IMR-90 (cell line): ENCODE results near the gene ING3. TPM values are rescaled to one million over a fixed set of nuclear protein-coding genes. Genes with fewer than 3 reads are reported as not detected.

Experiments used
- ATAC-seq: fragments of 200-7000 bp; cut with Tn5 transposase; 2 replicates; pipeline ENCODE4 v1.9.1; 2020; ENCODE audit warnings: low read depth, mild to moderate bottlenecking, moderate library complexity
- BruUV-seq: library from RNA; stranded (reverse); fragments of 400-500 nt; replicated peaks from 2 replicates; lab custom pipeline; 2021; lab: Mats Ljungman, UMichigan
- CTCF ChIA-PET: fragments of 300-600 bp; formaldehyde crosslinking; extraction: SDS; loops from one replicate; lab custom pipeline; 2021; ENCODE audit warnings: antibody characterized with exemption; lab: Yijun Ruan, JAX
- POLR2A ChIA-PET: fragments of 300-600 bp; sonication (Branson Sonifier 250); formaldehyde crosslinking; loops from one replicate; lab custom pipeline; 2022; ENCODE audit warnings: antibody characterized with exemption; ENCODE audit not compliant: unreplicated experiment; lab: Charles Lee
- DNase-seq: peaks from one replicate; pipeline ENCODE4 v3.0.0; 2013
- H2AFZ ChIP-seq: replicated peaks from 2 replicates; pipeline ENCODE3; 2013; ENCODE audit warnings: low read length, mild to moderate bottlenecking; ENCODE audit not compliant: poor library complexity
- H2AK5ac ChIP-seq: 2 replicates; pipeline ENCODE4 v1.6.1; 2013; ENCODE audit warnings: low read depth, low read length, inconsistent platforms
- H2AK9ac ChIP-seq: replicated peaks from 2 replicates; pipeline ENCODE3; 2013; ENCODE audit warnings: mild to moderate bottlenecking, low read depth, low read length, moderate library complexity; ENCODE audit not compliant: poor library complexity
- H2BK120ac ChIP-seq: 2 replicates; pipeline ENCODE4 v1.6.1; 2013; ENCODE audit warnings: low read depth, low read length, inconsistent platforms
- H2BK15ac ChIP-seq: 3 replicates; pipeline ENCODE4 v1.6.1; 2013; ENCODE audit warnings: low read depth, low read length, inconsistent platforms
- H2BK20ac ChIP-seq: 2 replicates; pipeline ENCODE4 v1.6.1; 2013; ENCODE audit warnings: low read depth, mild to moderate bottlenecking, inconsistent platforms, low read length, moderate library complexity
- H2BK5ac ChIP-seq: 2 replicates; pipeline ENCODE4 v1.6.1; 2013; ENCODE audit warnings: mild to moderate bottlenecking, low read depth, low read length, inconsistent platforms; ENCODE audit not compliant: poor library complexity, severe bottlenecking
- H3K14ac ChIP-seq: replicated peaks from 2 replicates; pipeline ENCODE4 v1.6.1; 2013; ENCODE audit warnings: low read depth, low read length, inconsistent platforms
- H3K18ac ChIP-seq: 2 replicates; pipeline ENCODE4 v1.6.1; 2013; ENCODE audit warnings: low read depth, low read length, control low read depth
- H3K23ac ChIP-seq: 2 replicates; pipeline ENCODE4 v1.6.1; 2013; ENCODE audit warnings: low read depth, low read length, inconsistent platforms
- H3K27ac ChIP-seq: 2 replicates; pipeline ENCODE4 v1.5.1; 2013; ENCODE audit warnings: mild to moderate bottlenecking, control low read depth, low read length; ENCODE audit not compliant: insufficient read depth
- H3K27me3 ChIP-seq: 2 replicates; pipeline ENCODE4 v1.6.1; 2013; ENCODE audit warnings: low read length; ENCODE audit not compliant: control insufficient read depth, insufficient read depth
- H3K36me3 ChIP-seq: 2 replicates; pipeline ENCODE4 v1.6.1; 2013; ENCODE audit warnings: low read length, mixed read lengths; ENCODE audit not compliant: control insufficient read depth, insufficient read depth
- H3K4ac ChIP-seq: 2 replicates; pipeline ENCODE4 v1.6.1; 2013; ENCODE audit warnings: low read depth, low read length, inconsistent platforms
- H3K4me1 ChIP-seq: 2 replicates; pipeline ENCODE4 v1.6.1; 2013; ENCODE audit warnings: low read length, mixed read lengths; ENCODE audit not compliant: control insufficient read depth, insufficient read depth
- H3K4me2 ChIP-seq: 2 replicates; pipeline ENCODE4 v1.6.1; 2013; ENCODE audit warnings: low read depth, mild to moderate bottlenecking, control low read depth, low read length, moderate library complexity
- H3K4me3 ChIP-seq: 2 replicates; pipeline ENCODE4 v1.5.1; 2013; ENCODE audit warnings: low read depth, mild to moderate bottlenecking, control low read depth, low read length, moderate library complexity; ENCODE audit not compliant: insufficient read depth
- H3K56ac ChIP-seq: 2 replicates; pipeline ENCODE4 v1.6.1; 2013; ENCODE audit warnings: low read length, inconsistent platforms; ENCODE audit not compliant: insufficient read depth; ENCODE audit errors: extremely low read depth
- H3K79me1 ChIP-seq, 2 experiments: 2 replicates each; pipeline ENCODE4 v1.6.1; 2013; ENCODE audit warnings: low read length in 2 of 2, inconsistent platforms in 1 of 2, low read depth in 1 of 2
- H3K9ac ChIP-seq: 2 replicates; pipeline ENCODE4 v1.6.1; 2013; ENCODE audit warnings: low read depth, low read length, control low read depth
- H3K9me1 ChIP-seq: 2 replicates; pipeline ENCODE4 v1.6.1; 2013; ENCODE audit warnings: low read length, inconsistent platforms; ENCODE audit not compliant: insufficient read depth
- H3K9me3 ChIP-seq: 2 replicates; pipeline ENCODE4 v1.6.1; 2013; ENCODE audit warnings: low read length; ENCODE audit not compliant: control insufficient read depth, insufficient read depth
- H4K20me1 ChIP-seq: 2 replicates; pipeline ENCODE4 v1.6.1; 2013; ENCODE audit warnings: low read length, inconsistent platforms; ENCODE audit not compliant: insufficient read depth
- H4K5ac ChIP-seq: 2 replicates; pipeline ENCODE4 v1.6.1; 2013; ENCODE audit warnings: mild to moderate bottlenecking, low read depth, low read length, control low read depth
- H4K8ac ChIP-seq, 2 experiments: 2 replicates each; pipeline ENCODE4 v1.6.1; 2013; ENCODE audit warnings: low read depth in 2 of 2, low read length in 2 of 2, control low read depth in 1 of 2, inconsistent platforms in 1 of 2
- H4K91ac ChIP-seq: 2 replicates; pipeline ENCODE4 v1.6.1; 2013; ENCODE audit warnings: low read depth, low read length, inconsistent platforms; ENCODE audit not compliant: insufficient read depth
- BHLHE40 ChIP-seq: fragments of 150-350 bp; IDR thresholded peaks from 2 replicates; pipeline ENCODE4 v1.6.1; 2016; ENCODE audit warnings: mild to moderate bottlenecking, low read depth, low read length
- CEBPB ChIP-seq: IDR thresholded peaks from 2 replicates; pipeline ENCODE4 v1.6.1; 2012; ENCODE audit warnings: low read depth, low read length, improper control_type of control experiment
- CHD1 ChIP-seq: IDR thresholded peaks from 2 replicates; pipeline ENCODE4 v1.6.1; 2012; ENCODE audit warnings: low read depth, low read length, improper control_type of control experiment
- FOS ChIP-seq: fragments of 150-350 bp; IDR thresholded peaks from 2 replicates; pipeline ENCODE4 v1.6.1; 2016; ENCODE audit warnings: low read depth, low read length
- MAFK ChIP-seq: IDR thresholded peaks from 2 replicates; pipeline ENCODE4 v1.6.1; 2012; ENCODE audit warnings: low read depth, low read length, improper control_type of control experiment
- MAZ ChIP-seq: IDR thresholded peaks from 2 replicates; pipeline ENCODE4 v1.6.1; 2012; ENCODE audit warnings: low read depth, mild to moderate bottlenecking, low read length, improper control_type of control experiment, moderate library complexity, borderline replicate concordance
- MXI1 ChIP-seq: IDR thresholded peaks from 2 replicates; pipeline ENCODE4 v1.6.1; 2012; ENCODE audit warnings: low read depth, mild to moderate bottlenecking, low read length, moderate library complexity, borderline replicate concordance
- NFE2L2 ChIP-seq: fragments of 150-350 bp; IDR thresholded peaks from 2 replicates; pipeline ENCODE4 v1.6.1; 2016; ENCODE audit warnings: low read depth, mild to moderate bottlenecking, low read length
- POLR2A ChIP-seq: IDR thresholded peaks from 2 replicates; pipeline ENCODE4 v1.6.1; 2012; ENCODE audit warnings: mild to moderate bottlenecking, low read depth, low read length
- RAD21 ChIP-seq: IDR thresholded peaks from 2 replicates; pipeline ENCODE4 v1.6.1; 2012; ENCODE audit warnings: low read length, improper control_type of control experiment
- RCOR1 ChIP-seq: IDR thresholded peaks from 2 replicates; pipeline ENCODE4 v1.6.1; 2012; ENCODE audit warnings: mild to moderate bottlenecking, low read length, improper control_type of control experiment; ENCODE audit not compliant: insufficient replicate concordance
- RFX5 ChIP-seq: IDR thresholded peaks from 2 replicates; pipeline ENCODE4 v1.8.0; 2012; ENCODE audit warnings: low read depth, mild to moderate bottlenecking, low read length, moderate library complexity
- SMC3 ChIP-seq: fragments of 150-350 bp; IDR thresholded peaks from 2 replicates; pipeline ENCODE4 v1.6.1; 2016; ENCODE audit warnings: low read depth, mild to moderate bottlenecking, antibody characterized with exemption, low read length, moderate library complexity
- WGBS, 2 experiments: methylation state at CpG; one replicate each; pipeline versions ENCODE4 v1.1.5 to v1.1.7; 2013; ENCODE audit warnings: missing lambda C conversion rate in 2 of 2; ENCODE audit not compliant: insufficient read length in 1 of 2; ENCODE audit errors: extremely low coverage in 2 of 2; 5-methylcytosine and 5-hydroxymethylcytosine counted together
- dilution Hi-C: fragments of 300-500 bp; cut with HindIII; formaldehyde crosslinking; loops from one replicate; pipeline ENCODE4 v1.14.3; 2018; ENCODE audit warnings: low sequenced_read_pairs; ENCODE audit not compliant: unreplicated experiment
- in situ Hi-C: fragments of 300-500 bp; cut with MboI; formaldehyde crosslinking; loops from 3 replicates; pipeline ENCODE4 v1.14.3; 2019; ENCODE audit warnings: low sequenced_read_pairs, inconsistent platforms, mixed read lengths
- intact Hi-C: fragments of 100-400 bp; cut with micrococcal nuclease; formaldehyde crosslinking; loops from 2 replicates; pipeline ENCODE4 v1.10.0; 2022
- polyA plus RNA-seq, 3 experiments: library from polyadenylated mRNA; depleted of rRNA; stranded (reverse); fragments of >200 nt; gene quantifications; 2 replicates each; pipeline ENCODE4 v1.2.3, GENCODE V29; 2012; ENCODE audit warnings: low replicate concordance in 1 of 3
- total RNA-seq: library from RNA; depleted of rRNA; stranded (reverse); fragments of >200 nt; gene quantifications from 2 replicates; pipeline ENCODE4 v1.2.3, GENCODE V29; 2012
- TF ChIP-seq, protein P1 (sequence below): fragments of 150-350 bp; IDR thresholded peaks from 2 replicates; pipeline ENCODE4 v1.6.1; 2016; ENCODE audit warnings: low read depth, mild to moderate bottlenecking, low read length, moderate library complexity, borderline replicate concordance
- TF ChIP-seq, protein P2 (sequence below): conservative IDR thresholded peaks from 2 replicates; pipeline ENCODE4 v1.5.1; 2012; ENCODE audit warnings: mild to moderate bottlenecking, low read depth, low read length, improper control_type of control experiment
- TF ChIP-seq, protein P3 (sequence below): fragments of 150-350 bp; IDR thresholded peaks from 2 replicates; pipeline ENCODE4 v1.6.1; 2017; ENCODE audit warnings: mild to moderate bottlenecking, antibody characterized with exemption, low read length, low read depth

The ING3 gene
- total and polyA plus RNA-seq, 2 of the 4 experiments (the other 2 are of a cell fraction): 7.2 to 11.3 TPM

DNA sequence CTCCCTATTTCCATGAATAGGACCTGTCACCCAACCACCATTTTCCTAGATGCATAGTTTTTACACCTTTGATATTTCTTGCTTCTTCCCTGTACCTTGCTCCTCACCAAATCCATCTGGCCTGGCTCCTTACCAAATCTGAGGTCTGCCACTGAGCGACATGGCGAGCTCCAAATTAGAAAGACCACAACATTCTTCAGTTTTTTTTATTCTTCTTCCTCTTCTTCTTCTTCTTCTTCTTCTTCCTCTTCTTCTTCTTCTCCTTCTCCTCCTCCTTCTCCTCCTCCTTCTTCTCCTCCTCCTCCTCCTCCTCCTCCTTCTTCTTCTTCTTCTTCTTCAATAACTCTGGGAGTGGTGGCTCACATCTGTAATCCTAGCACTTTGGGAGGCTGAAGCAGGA is 45.1 kb downstream of the ING3 start:
- H2BK120ac ChIP-seq: peak overlapping the region; percentile 30; the same call in 1 of the 2 replicates
- H3K14ac ChIP-seq: no peak overlapping the region; the same call in 1 of the 2 replicates
- H3K9me1 ChIP-seq: peaks cover 8% of the 10 kb centered on the region; the same call in 1 of the 2 replicates
- no peak for ATAC-seq
- ChIA-PET CTCF (no interaction called here), POLR2A (interaction anchor here (0.6 kb wide), 3 partner anchors 31 to 350 kb away, joined by 3 to 8 read pairs (median 4); no protein-coding TSS in a partner anchor)
- no peak overlapping the region for H3K4me2 ChIP-seq
- WGBS, 2 experiments: 90% methylated on average over 2 of the region's 2 CpGs; no CpG with 5 or more reads in 1 of the 2 experiments
- intact Hi-C loops (no loop called here), in situ Hi-C loops (loop anchor here (25.0 kb wide), 1 partner anchor 342 kb away; the partner anchor contains the start of gene WNT16), dilution Hi-C loops (loop anchor here (25.0 kb wide), 1 partner anchor 92 kb away; no protein-coding TSS in a partner anchor)
- peaks cover 8 to 49% of the 10 kb centered on the region in 2 experiments for H3K79me1 ChIP-seq
- peak overlapping the region; percentile 11; the same call in 1 of the 3 replicates for H2BK15ac ChIP-seq
- no peak overlapping the region for H4K91ac ChIP-seq
- DNase-seq: no peak
- BruUV-seq: no TSS peak
- H3K27ac ChIP-seq: 0 out of 2 replicates have a peak overlapping the region, but pooled peaks have one; percentile 25
- H4K8ac ChIP-seq: no peak overlapping the region
- peak overlapping the region; percentile 34 for H2BK5ac ChIP-seq
- H3K9me3 ChIP-seq: no peaks in the 10 kb centered on the region
- H3K4me1 ChIP-seq: peaks cover 10% of the 10 kb centered on the region
- H3K56ac ChIP-seq: no peak overlapping the region
- no peak overlapping the region for H2AFZ ChIP-seq
- TF ChIP-seq BHLHE40 (no peak), RFX5 (no peak), POLR2A (no peak), MAZ (no peak), RCOR1 (no peak), MAFK (no peak), RAD21 (no peak), SMC3 (no peak), NFE2L2 (no peak), MXI1 (no peak), FOS (no peak), CEBPB (no peak), CHD1 (no peak)
- TF ChIP-seq, protein P1, sequence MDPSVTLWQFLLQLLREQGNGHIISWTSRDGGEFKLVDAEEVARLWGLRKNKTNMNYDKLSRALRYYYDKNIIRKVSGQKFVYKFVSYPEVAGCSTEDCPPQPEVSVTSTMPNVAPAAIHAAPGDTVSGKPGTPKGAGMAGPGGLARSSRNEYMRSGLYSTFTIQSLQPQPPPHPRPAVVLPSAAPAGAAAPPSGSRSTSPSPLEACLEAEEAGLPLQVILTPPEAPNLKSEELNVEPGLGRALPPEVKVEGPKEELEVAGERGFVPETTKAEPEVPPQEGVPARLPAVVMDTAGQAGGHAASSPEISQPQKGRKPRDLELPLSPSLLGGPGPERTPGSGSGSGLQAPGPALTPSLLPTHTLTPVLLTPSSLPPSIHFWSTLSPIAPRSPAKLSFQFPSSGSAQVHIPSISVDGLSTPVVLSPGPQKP: no peak
- TF ChIP-seq, protein P2, sequence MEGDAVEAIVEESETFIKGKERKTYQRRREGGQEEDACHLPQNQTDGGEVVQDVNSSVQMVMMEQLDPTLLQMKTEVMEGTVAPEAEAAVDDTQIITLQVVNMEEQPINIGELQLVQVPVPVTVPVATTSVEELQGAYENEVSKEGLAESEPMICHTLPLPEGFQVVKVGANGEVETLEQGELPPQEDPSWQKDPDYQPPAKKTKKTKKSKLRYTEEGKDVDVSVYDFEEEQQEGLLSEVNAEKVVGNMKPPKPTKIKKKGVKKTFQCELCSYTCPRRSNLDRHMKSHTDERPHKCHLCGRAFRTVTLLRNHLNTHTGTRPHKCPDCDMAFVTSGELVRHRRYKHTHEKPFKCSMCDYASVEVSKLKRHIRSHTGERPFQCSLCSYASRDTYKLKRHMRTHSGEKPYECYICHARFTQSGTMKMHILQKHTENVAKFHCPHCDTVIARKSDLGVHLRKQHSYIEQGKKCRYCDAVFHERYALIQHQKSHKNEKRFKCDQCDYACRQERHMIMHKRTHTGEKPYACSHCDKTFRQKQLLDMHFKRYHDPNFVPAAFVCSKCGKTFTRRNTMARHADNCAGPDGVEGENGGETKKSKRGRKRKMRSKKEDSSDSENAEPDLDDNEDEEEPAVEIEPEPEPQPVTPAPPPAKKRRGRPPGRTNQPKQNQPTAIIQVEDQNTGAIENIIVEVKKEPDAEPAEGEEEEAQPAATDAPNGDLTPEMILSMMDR: no peak
- TF ChIP-seq, protein P3, sequence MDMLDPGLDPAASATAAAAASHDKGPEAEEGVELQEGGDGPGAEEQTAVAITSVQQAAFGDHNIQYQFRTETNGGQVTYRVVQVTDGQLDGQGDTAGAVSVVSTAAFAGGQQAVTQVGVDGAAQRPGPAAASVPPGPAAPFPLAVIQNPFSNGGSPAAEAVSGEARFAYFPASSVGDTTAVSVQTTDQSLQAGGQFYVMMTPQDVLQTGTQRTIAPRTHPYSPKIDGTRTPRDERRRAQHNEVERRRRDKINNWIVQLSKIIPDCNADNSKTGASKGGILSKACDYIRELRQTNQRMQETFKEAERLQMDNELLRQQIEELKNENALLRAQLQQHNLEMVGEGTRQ: no peak
- H2AK9ac ChIP-seq: no peak overlapping the region
- H3K27me3 ChIP-seq: no peaks in the 10 kb centered on the region
- no peak overlapping the region for H3K9ac ChIP-seq
- H4K5ac ChIP-seq: peak overlapping the region; percentile 69; the same call in 1 of the 2 replicates
- no peak overlapping the region for H3K18ac ChIP-seq
- no peak overlapping the region; the same call in 1 of the 2 replicates for H2AK5ac ChIP-seq
- no peaks in the 10 kb centered on the region for H4K20me1 ChIP-seq
- peak overlapping the region; percentile 63 for H3K4ac ChIP-seq
- peak overlapping the region; percentile 39; the same call in 1 of the 2 replicates for H3K23ac ChIP-seq
- H3K4me3 ChIP-seq: no peak overlapping the region
- no peak overlapping the region for H2BK20ac ChIP-seq
- no peaks in the 10 kb centered on the region; the same call in 1 of the 2 replicates for H3K36me3 ChIP-seq
